ENCODE results near the gene EOLA1.
"Not testable (repeated sequence)": the region's sequence is repeated elsewhere in the genome, so short reads cannot be mapped to it uniquely, and the experiment has no call there.

Gene EOLA1

GRCh38 chrX:149540621-149541520 lies at the start of gene EOLA1:
Gene EOLA1, plus strand, starts transcription at chrX:149541012. Its CDS starts 4,619 bp downstream, at chrX:149545631.
- peak; percentile 95 for DNase-seq

GRCh38 chrX:149491812-149492211 lies 49.0 kb upstream of the EOLA1 start:
- DNase-seq, result no peak

- no peak for DNase-seq
These were observed 46.9 kb upstream of the EOLA1 start for GRCh38 chrX:149493567-149494562.

GRCh38 chrX:149494844-149495565 lies 45.8 kb upstream of the EOLA1 start:
- DNase-seq, result no peak

GRCh38 chrX:149495573-149496071 lies 45.2 kb upstream of the EOLA1 start:
- no peak for DNase-seq

- no peak for DNase-seq
These were observed 43.8 kb upstream of the EOLA1 start for GRCh38 chrX:149497054-149497453.

GRCh38 chrX:149497626-149498025 lies 43.2 kb upstream of the EOLA1 start:
- no peak for DNase-seq

GRCh38 chrX:149498767-149499166 lies 42.0 kb upstream of the EOLA1 start:
- no peak for DNase-seq

- DNase-seq, result no peak
These were observed 41.0 kb upstream of the EOLA1 start for GRCh38 chrX:149499766-149500165.

- not testable (repeated sequence) for DNase-seq
These were observed 37.9 kb upstream of the EOLA1 start for GRCh38 chrX:149502923-149503322.

GRCh38 chrX:149503446-149503845 lies 37.4 kb upstream of the EOLA1 start:
- DNase-seq, result peak; percentile 58

GRCh38 chrX:149504226-149504914 lies 36.4 kb upstream of the EOLA1 start:
- peak; percentile 63 for DNase-seq

GRCh38 chrX:149504915-149505651 lies 35.7 kb upstream of the EOLA1 start, which contains the start of gene IDS:
Gene IDS, minus strand, starts transcription at chrX:149505306. Its CDS starts 169 bp downstream, at chrX:149505137.
- DNase-seq, result peak; percentile 90

GRCh38 chrX:149505671-149506070 lies 35.1 kb upstream of the EOLA1 start:
- no peak for DNase-seq

GRCh38 chrX:149506349-149506748 lies 34.5 kb upstream of the EOLA1 start:
- no peak for DNase-seq

- no peak for DNase-seq
These were observed 32.3 kb upstream of the EOLA1 start for GRCh38 chrX:149508467-149508866.

GRCh38 chrX:149510386-149510785 lies 30.4 kb upstream of the EOLA1 start:
- DNase-seq, result no peak

- DNase-seq, result no peak
These were observed 29.7 kb upstream of the EOLA1 start for GRCh38 chrX:149511081-149511480.

- DNase-seq, result peak; percentile 45
These were observed 28.5 kb upstream of the EOLA1 start for GRCh38 chrX:149512225-149512885.

GRCh38 chrX:149513825-149514428 lies 26.9 kb upstream of the EOLA1 start:
- no peak for DNase-seq
